GM21390 (cell line): ENCODE results near the gene LLCFC1.

Experiments
- ATAC-seq: cut with Tn5 transposase; IDR thresholded peaks from one replicate; pipeline ENCODE4 v1.9.1; 2021; ENCODE audit not compliant: unreplicated experiment

LLCFC1 gene

GRCh38 chr7:142939226-142939910 lies at the start of gene LLCFC1:
TSS of gene LLCFC1 (plus strand) at chr7:142939484. CDS start at chr7:142939622, 138 bp downstream.
- ATAC-seq, result no peak

GRCh38 chr7:142889816-142890215 lies 49.5 kb upstream of the LLCFC1 start:
- ATAC-seq, result no peak

GRCh38 chr7:142890874-142891485 lies 48.3 kb upstream of the LLCFC1 start:
- no peak for ATAC-seq

GRCh38 chr7:142891490-142892082 lies 47.7 kb upstream of the LLCFC1 start:
- ATAC-seq, result no peak

GRCh38 chr7:142892951-142893350 lies 46.3 kb upstream of the LLCFC1 start:
- ATAC-seq, result no peak

- no peak for ATAC-seq
These were observed 44.9 kb upstream of the LLCFC1 start for GRCh38 chr7:142894112-142894984.

- ATAC-seq, result no peak
These were observed 44.2 kb upstream of the LLCFC1 start for GRCh38 chr7:142894985-142895593.

GRCh38 chr7:142896151-142896550 lies 43.1 kb upstream of the LLCFC1 start:
- ATAC-seq, result no peak

- no peak for ATAC-seq
These were observed 42.4 kb upstream of the LLCFC1 start for GRCh38 chr7:142896741-142897379.

- ATAC-seq, result no peak
These were observed 41.6 kb upstream of the LLCFC1 start for GRCh38 chr7:142897691-142898090.

- ATAC-seq, result no peak
These were observed 40.7 kb upstream of the LLCFC1 start for GRCh38 chr7:142898377-142899170.

GRCh38 chr7:142899661-142900060 lies 39.6 kb upstream of the LLCFC1 start:
- no peak for ATAC-seq

- ATAC-seq, result no peak
These were observed 37.6 kb upstream of the LLCFC1 start for GRCh38 chr7:142901426-142902259.

GRCh38 chr7:142904128-142904527 lies 35.2 kb upstream of the LLCFC1 start:
- no peak for ATAC-seq

- ATAC-seq, result no peak
These were observed 33.5 kb upstream of the LLCFC1 start for GRCh38 chr7:142905759-142906158.

- no peak for ATAC-seq
These were observed 32.6 kb upstream of the LLCFC1 start for GRCh38 chr7:142906643-142907042.

- ATAC-seq, result no peak
These were observed 31.0 kb upstream of the LLCFC1 start for GRCh38 chr7:142908290-142908689.

GRCh38 chr7:142908921-142909890 lies 30.1 kb upstream of the LLCFC1 start:
- ATAC-seq, result no peak
